ENCODE results near the gene ZNG1A. TPM values are rescaled to one million over a fixed set of nuclear protein-coding genes. Genes with fewer than 3 reads are reported as not detected.
A peak's percentile ranks its signal among the peaks of the same experiment; 100 is the strongest.
"Not testable (repeated sequence)": the region's sequence is repeated elsewhere in the genome, so short reads cannot be mapped to it uniquely, and the experiment has no call there.

Gene ZNG1A
- total RNA-seq, 4 donors from 2014 or later = 24.3 to 50.3 (median 29.2) TPM

GRCh38 chr9:90851-91250, 88.0 kb downstream of the ZNG1A start:
- not testable (repeated sequence) for H3K36me3 ChIP-seq, H3K9me3 ChIP-seq, H3K27me3 ChIP-seq, H3K4me1 ChIP-seq, H3K4me3 ChIP-seq, H3K27ac ChIP-seq, DNase-seq

- H3K36me3 ChIP-seq, H3K27me3 ChIP-seq, H3K4me1 ChIP-seq, H3K4me3 ChIP-seq, DNase-seq, H3K9me3 ChIP-seq, H3K27ac ChIP-seq: not testable (repeated sequence)
Measured at GRCh38 chr9:88396-89037, 90.3 kb downstream of the ZNG1A start.

GRCh38 chr9:87860-88259, 91.0 kb downstream of the ZNG1A start:
- not testable (repeated sequence) for H3K4me3 ChIP-seq, DNase-seq, H3K36me3 ChIP-seq, H3K4me1 ChIP-seq, H3K27ac ChIP-seq, H3K9me3 ChIP-seq, H3K27me3 ChIP-seq

DNA sequence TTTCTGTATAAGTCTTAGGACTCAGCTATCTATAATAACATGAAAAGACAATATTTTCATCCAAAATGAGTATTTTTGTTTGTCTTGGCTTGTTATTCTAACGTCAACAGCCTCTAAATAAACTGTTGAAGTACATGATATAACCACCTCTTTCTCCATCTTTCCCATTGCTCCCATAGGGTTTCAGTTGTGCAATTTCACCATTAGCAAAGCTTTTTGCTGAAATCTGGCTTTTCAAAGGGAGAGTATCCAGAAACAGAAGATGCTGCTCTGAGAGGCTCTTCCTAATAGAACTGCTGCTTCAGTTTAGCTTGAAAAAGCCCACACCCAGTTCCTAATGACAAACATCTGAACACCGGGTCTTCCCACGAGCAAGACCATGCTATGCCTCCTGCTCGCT, 91.8 kb downstream of the ZNG1A start:
- not testable (repeated sequence) for H3K4me3 ChIP-seq, H3K4me1 ChIP-seq, H3K9me3 ChIP-seq, H3K27ac ChIP-seq, H3K27me3 ChIP-seq, DNase-seq, H3K36me3 ChIP-seq

GRCh38 chr9:86697-87096, 92.2 kb downstream of the ZNG1A start:
- DNase-seq, H3K27ac ChIP-seq, H3K4me1 ChIP-seq, H3K4me3 ChIP-seq, H3K27me3 ChIP-seq, H3K36me3 ChIP-seq, H3K9me3 ChIP-seq: not testable (repeated sequence)

DNA sequence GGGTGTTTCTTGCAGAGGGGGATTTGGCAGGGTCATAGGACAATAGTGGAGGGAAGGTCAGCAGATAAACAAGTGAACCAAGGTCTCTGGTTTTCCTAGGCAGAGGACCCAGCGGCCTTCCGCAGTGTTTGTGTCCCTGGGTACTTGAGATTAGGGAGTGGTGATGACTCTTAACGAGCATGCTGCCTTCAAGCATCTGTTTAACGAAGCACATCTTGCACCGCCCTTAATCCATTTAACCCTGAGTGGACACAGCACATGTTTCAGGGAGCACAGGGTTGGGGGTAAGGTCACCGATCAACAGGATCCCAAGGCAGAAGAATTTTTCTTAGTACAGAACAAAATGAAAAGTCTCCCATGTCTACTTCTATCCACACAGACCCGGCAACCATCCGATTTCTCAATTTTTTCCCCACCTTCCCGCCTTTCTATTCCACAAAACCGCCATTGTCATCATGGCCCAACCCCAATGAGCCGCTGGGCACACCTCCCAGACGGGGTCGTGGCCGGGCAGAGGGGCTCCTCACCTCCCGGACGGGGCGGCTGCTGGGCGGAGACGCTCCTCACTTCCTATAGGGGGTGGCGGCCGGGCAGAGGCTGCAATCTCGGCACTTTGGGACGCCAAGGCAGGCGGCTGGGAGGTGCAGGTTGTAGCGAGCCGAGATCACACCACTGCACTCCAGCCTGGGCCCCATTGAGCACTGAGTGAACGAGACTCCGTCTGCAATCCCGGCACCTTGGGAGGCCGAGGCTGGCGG, 95.7 kb downstream of the ZNG1A start:
- not testable (repeated sequence) for H3K4me1 ChIP-seq, H3K4me3 ChIP-seq, H3K27ac ChIP-seq, H3K36me3 ChIP-seq, H3K27me3 ChIP-seq, DNase-seq, H3K9me3 ChIP-seq

DNA sequence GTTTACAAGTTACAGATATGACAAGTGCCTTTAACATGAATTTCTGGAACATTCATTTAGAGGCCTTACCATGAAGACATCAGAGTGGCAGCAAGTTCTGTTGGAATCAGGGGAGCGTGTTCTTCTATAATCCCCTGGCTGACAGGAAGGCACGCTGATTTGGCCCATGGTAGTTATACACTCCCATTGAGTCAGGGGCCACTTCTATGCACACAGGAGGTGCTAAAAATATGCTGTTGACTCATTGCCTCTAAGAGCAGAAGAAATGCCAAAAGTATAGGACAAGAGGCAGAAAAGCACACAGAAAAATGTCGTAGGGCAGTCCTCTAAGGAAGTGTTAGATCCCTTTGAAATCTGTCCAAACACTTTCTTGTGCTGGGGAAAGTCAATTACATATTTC, 100.5 kb downstream of the ZNG1A start:
- H3K4me3 ChIP-seq, DNase-seq, H3K27ac ChIP-seq, H3K9me3 ChIP-seq, H3K27me3 ChIP-seq, H3K4me1 ChIP-seq, H3K36me3 ChIP-seq: not testable (repeated sequence)

GRCh38 chr9:76389-76788, 102.5 kb downstream of the ZNG1A start:
- H3K36me3 ChIP-seq, H3K4me1 ChIP-seq, H3K4me3 ChIP-seq, DNase-seq, H3K27ac ChIP-seq, H3K27me3 ChIP-seq, H3K9me3 ChIP-seq: not testable (repeated sequence)

- not testable (repeated sequence) for H3K9me3 ChIP-seq, H3K27me3 ChIP-seq, H3K36me3 ChIP-seq, H3K27ac ChIP-seq, H3K4me1 ChIP-seq, DNase-seq
- peak overlapping the region in 3 of 4 donors; percentile 24 to 56 (median 56) for H3K4me3 ChIP-seq
Measured at GRCh38 chr9:73900-74525, 104.8 kb downstream of the ZNG1A start.

- H3K9me3 ChIP-seq, H3K27me3 ChIP-seq, H3K4me1 ChIP-seq, H3K36me3 ChIP-seq, H3K27ac ChIP-seq: not testable (repeated sequence)
- peak overlapping the region; percentile 22 to 56 (median 40) for H3K4me3 ChIP-seq
- DNase-seq = peak in 1 of 3 donors; percentile 48
Measured at GRCh38 chr9:73076-73899, 105.6 kb downstream of the ZNG1A start.

Other genes with a start within 250 kb of the ZNG1A start
- 10 to 100 TPM in 3 of 4 donors, 1 to 10 TPM in 1; 9.2 to 23.9 (median 17.2) TPM for gene WASHC1, start 149.6 kb downstream of the ZNG1A start, total RNA-seq
- under 1 TPM in 1 of 4 donors, not detected in 3; 0.54 TPM for gene FOXD4, start 60.6 kb downstream of the ZNG1A start, total RNA-seq
- 100 to 1,000 TPM in 1 of 4 donors, 10 to 100 TPM in 3; 14.4 to 119 (median 19.9) TPM for gene DOCK8, start 35.8 kb upstream of the ZNG1A start, total RNA-seq

Data from Peyer's patch (tissue), 4 donors.